Inflammatory macrophage (primary cell): Measurements from ENCODE around the gene GDPGP1.

Source experiments
- DNase-seq, 2 donors: peaks; one replicate each; pipeline ENCODE4 v3.0.0-alpha.2; 2020 to 2022

GDPGP1 gene

GRCh38 chr15:90205050-90205848 lies 28.8 kb upstream of the GDPGP1 start:
- DNase-seq = no peak

GRCh38 chr15:90205886-90206285 lies 28.1 kb upstream of the GDPGP1 start:
- DNase-seq = peak; percentile 73 to 74

GRCh38 chr15:90207252-90207651 lies 26.8 kb upstream of the GDPGP1 start:
- DNase-seq = no peak

GRCh38 chr15:90208356-90208755 lies 25.7 kb upstream of the GDPGP1 start:
- DNase-seq = no peak

GRCh38 chr15:90209591-90209990 lies 24.4 kb upstream of the GDPGP1 start:
- no peak for DNase-seq

- no peak for DNase-seq
These were observed 23.4 kb upstream of the GDPGP1 start for GRCh38 chr15:90210593-90210992.

- DNase-seq = no peak
These were observed 23.0 kb upstream of the GDPGP1 start for GRCh38 chr15:90211009-90211408.

- no peak for DNase-seq
These were observed 22.4 kb upstream of the GDPGP1 start for GRCh38 chr15:90211440-90212143.

GRCh38 chr15:90212221-90213098 lies 21.5 kb upstream of the GDPGP1 start:
- no peak for DNase-seq

- no peak for DNase-seq
These were observed 20.7 kb upstream of the GDPGP1 start for GRCh38 chr15:90213122-90213817.

- DNase-seq = no peak
These were observed 20.2 kb upstream of the GDPGP1 start for GRCh38 chr15:90213818-90214204.

- DNase-seq = peak; percentile 65
These were observed 19.3 kb upstream of the GDPGP1 start for GRCh38 chr15:90214553-90215196.

GRCh38 chr15:90217671-90218394 lies 16.2 kb upstream of the GDPGP1 start:
- DNase-seq = no peak

- no peak for DNase-seq
These were observed 14.4 kb upstream of the GDPGP1 start for GRCh38 chr15:90219421-90220141.

- DNase-seq = peak; percentile 56 to 71
These were observed 12.6 kb upstream of the GDPGP1 start for GRCh38 chr15:90221246-90221900.

GRCh38 chr15:90222547-90222946 lies 11.5 kb upstream of the GDPGP1 start:
- peak; percentile 25 to 64 for DNase-seq

GRCh38 chr15:90223441-90224165 lies 10.4 kb upstream of the GDPGP1 start:
- no peak for DNase-seq

GRCh38 chr15:90225047-90225446 lies 9.0 kb upstream of the GDPGP1 start:
- no peak for DNase-seq
